ENCODE measurements around the gene LRRC55. TPM values are rescaled to one million over a fixed set of nuclear protein-coding genes. Genes with fewer than 3 reads are reported as not detected.

Gene LRRC55
- total and polyA plus RNA-seq, 9 of the 15 experiments (the other 6 are each of a cell fraction or from before 2014, with no cell fraction given): not detected

- Histone ChIP-seq H3K9me3 (replicated peaks; ENCODE audit: control insufficient read depth, insufficient read depth, low read depth, low read length) (no peaks in the 10 kb centered on the region), H3K9me1 (ENCODE audit: control insufficient read depth, insufficient read depth, low read length) (no peaks in the 10 kb centered on the region), H3K9ac (ENCODE audit: insufficient read depth in 1 of 2, low read depth in 2 of 2, low read length in 2 of 2) (peak overlapping the region in 1 of 2 experiments; percentile 43; a peak in 1 of 4 replicates), H3K27ac (ENCODE audit: extremely low read depth, low read depth, low read length) (no peak overlapping the region), H3K79me2 (ENCODE audit: control insufficient read depth, insufficient read depth, low read length) (no peaks in the 10 kb centered on the region), H3K4me2 (ENCODE audit: insufficient read depth, low read length) (no peak overlapping the region), H3K36me3 (ENCODE audit: control insufficient read depth, insufficient read depth, low read length) (no peaks in the 10 kb centered on the region), H2AFZ (ENCODE audit: low read depth, low read length) (no peak overlapping the region), H3K4me1 (replicated peaks in 1 of 2; ENCODE audit: control insufficient read depth in 2 of 2, insufficient read depth in 2 of 2, low read length in 2 of 2) (peaks cover 4 to 12% of the 10 kb centered on the region in 2 experiments; a peak in 4 of 5 replicates), H3K27me3 (ENCODE audit: control insufficient read depth in 2 of 2, insufficient read depth in 2 of 2, low read length in 2 of 2) (peaks cover 8 to 21% of the 10 kb centered on the region in 2 experiments), H4K20me1 (replicated peaks; ENCODE audit: control insufficient read depth, insufficient read depth, low read length) (no peaks in the 10 kb centered on the region; the same call in 1 of the 2 replicates), H3K4me3 (no peak overlapping the region)
- in situ Hi-C loops (cut with MboI): no loop called here
- DNase-seq (ENCODE audit: extremely low read depth in 1 of 4, low spot score in 3 of 4) (no peak), FAIRE-seq (no peak), ATAC-seq (peak; percentile 57)
- no TSS peak for BruUV-seq (replicated peaks)
- ChIA-PET CTCF (ENCODE audit: low intra/inter-chr PET ratio) (no interaction called here), POLR2A (no interaction called here)
- WGBS (ENCODE audit: insufficient coverage, low coverage, missing lambda C conversion rate): 15% methylated on average over 18 of the region's 18 CpGs
- intact Hi-C loops (cut with micrococcal nuclease): no loop called here
- TF ChIP-seq ZNF311 (CRISPR knock-in tag; IDR thresholded peaks at IDR 0.05): no peak
- TF ChIP-seq ZNF609 (CRISPR knock-in tag; IDR thresholded peaks at IDR 0.05; ENCODE audit: borderline replicate concordance): no peak
- no peak for TF ChIP-seq DACH1 (IDR thresholded peaks at IDR 0.05; ENCODE audit: partially characterized antibody)
- TF ChIP-seq KLF10 (CRISPR knock-in tag; IDR thresholded peaks at IDR 0.05): no peak
- no peak for TF ChIP-seq PHF20 (IDR thresholded peaks at IDR 0.05; ENCODE audit: partially characterized antibody)
- TF ChIP-seq ZKSCAN8 (CRISPR knock-in tag; IDR thresholded peaks at IDR 0.05): no peak
These were observed 49.2 kb downstream of the LRRC55 start for GRCh38 chr11:57230791-57231538.
